Activated CD8-positive, alpha-beta memory T cell treated with anti-CD3 and anti-CD28 coated beads for 4 hours (primary cell): ENCODE results near the gene CPSF4L.

Experiments used
- DNase-seq, 2 donors: peaks; one replicate each; pipeline ENCODE4 v3.0.0-alpha.2; 2020; ENCODE audit warnings: low read depth in 2 of 2

CPSF4L gene

DNA sequence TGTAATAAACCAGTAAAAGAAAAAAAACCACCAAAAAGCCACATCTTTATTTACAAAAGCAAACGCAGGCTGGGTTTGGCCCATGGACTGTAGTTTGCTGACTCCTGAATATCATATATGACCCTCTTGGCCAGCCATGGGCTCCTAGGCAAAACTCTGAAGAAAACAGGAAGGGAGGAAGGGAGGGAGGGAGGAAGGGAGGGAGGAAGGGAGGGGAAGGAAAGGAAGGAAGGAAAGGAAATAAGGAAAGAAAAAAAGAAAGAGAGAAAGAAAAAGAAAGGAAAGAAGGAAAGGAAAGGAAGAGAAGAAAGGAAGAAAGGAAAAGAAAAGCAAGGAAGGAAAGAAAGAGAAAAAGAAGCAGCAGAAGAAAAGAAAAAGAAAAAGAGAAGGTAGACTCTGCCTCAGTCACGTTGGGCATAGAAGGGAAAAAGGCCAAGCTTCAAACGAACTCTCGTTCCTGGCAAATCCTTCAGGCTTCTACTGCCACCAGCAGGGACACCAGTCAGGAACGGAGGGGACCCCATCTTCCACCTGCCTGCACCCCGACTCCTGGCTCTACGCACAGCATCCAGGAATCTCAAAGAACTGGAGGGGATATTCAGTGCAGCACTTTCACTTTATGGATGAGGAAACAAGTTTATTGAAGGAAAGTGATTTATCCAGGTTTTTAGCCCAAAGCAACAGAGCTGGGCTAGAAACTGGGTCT, 28.0 kb upstream of the CPSF4L start:
- no peak for DNase-seq

DNA sequence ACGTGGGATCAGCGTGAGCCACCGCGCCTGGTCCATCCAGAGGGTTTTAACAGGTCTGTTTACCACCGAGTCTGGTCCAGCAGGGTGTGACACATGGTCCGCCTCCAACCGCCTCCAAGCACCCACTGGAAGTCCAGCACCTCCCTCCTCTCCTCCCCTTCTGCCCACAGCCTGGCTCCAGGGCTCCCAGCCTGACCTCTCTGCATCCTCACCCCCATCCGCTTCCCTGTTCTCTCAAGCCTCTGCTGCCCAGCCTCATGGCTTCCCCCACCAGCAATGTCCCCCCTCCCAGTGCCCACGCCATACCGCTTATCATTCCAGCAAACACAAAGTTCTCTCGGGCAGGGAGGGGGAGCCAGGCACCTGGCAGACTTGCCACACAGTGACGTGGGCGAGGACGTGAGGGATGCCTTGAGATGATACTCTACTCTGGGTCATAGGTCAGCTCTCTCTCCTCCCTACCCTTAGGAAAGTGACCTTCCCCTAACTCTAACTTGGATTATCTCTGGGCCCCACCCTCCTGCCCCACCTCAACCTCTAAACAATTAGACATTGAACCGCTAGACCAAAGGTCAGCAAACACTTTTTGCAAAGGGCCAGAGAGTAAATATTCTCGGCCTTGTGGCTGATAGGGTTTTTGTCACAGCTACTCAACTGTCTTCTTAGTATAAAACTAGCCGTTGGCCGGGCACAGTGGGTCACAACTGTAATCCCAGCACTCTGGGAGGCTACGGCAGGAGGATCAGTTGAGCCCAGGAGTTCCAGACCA, 27.0 kb upstream of the CPSF4L start:
- DNase-seq: no peak

DNA sequence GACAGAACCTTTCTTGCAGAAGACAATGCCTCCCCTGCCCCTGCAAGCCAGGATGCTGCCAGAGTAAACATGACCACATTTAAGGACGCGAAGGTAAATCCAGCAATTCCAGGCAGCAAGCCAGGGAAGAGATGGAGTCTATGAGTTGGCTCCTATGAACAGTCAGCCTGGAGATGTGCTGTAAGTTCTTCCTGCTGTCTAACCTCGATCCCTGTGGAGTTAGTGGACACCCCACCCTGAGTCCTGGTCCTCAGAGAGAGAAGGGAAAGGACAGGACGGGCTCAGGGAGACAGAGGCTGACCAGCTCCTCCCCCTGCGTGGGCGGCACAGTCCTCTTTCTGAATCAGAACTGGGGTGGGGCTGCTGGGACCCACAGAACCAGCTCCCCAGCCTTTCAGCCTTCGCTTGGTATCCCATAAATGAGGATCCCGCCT, 25.2 kb upstream of the CPSF4L start:
- DNase-seq: no peak

DNA sequence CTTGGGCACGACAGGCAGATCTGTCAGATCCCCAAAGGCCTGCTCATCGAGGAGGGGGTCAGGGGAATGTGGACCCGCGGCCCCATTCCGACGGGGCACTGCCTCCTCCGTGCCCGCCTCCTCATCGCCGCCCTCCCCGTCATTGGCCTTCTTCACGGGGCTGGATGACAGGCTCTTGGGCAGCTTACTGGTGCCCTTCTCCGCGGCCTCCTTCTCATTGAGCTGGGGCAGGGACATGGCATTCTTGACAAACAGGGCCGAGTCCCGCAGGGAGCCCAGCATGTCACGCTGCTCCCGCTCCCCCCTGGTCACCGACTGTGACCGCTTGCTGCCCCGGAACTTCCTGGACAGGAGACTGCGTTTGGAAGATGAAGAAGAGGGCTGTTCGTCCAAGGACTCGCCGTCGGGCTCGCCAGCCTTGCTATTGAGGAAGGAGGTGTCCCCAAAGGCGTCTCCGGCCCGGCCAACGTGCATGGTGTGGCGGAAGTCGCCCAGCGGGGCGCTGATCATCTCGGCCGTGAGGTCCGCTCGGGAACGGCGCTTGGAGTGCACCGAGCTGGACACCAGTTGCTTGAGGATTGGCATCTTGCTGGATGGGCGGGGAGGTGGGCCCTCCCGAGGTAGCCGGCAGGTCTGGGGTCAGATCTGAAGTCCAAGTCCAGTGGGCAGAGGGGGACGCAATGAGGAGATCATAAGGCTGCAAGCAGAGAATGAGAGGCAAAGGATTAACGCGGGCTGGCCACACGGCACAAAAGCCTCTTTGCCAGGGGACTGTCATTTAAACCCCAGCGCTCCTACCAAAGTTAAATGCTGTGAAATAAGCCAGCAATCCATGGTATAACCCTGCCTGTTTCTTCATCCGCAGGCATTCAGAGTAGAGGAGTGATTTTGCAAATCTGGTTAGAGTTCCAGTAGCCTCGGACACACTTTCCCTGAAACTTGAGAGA, 24.5 kb upstream of the CPSF4L start:
- DNase-seq: no peak

DNA sequence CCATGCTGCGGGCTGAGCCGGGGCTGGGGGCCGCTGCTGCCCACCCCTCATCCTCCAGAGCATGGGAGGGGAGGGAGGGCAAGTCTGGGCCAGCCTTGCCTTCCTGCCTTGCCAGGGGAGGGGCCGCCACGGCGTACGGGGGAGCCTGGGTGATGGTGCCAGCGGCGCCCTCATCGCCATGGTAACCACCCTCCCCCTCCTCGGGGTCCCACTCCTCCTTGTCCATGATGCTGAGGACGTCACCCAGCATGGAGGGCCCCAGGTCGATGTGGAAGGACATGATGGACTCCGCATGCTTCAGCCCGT, 23.9 kb upstream of the CPSF4L start:
- DNase-seq: no peak

DNA sequence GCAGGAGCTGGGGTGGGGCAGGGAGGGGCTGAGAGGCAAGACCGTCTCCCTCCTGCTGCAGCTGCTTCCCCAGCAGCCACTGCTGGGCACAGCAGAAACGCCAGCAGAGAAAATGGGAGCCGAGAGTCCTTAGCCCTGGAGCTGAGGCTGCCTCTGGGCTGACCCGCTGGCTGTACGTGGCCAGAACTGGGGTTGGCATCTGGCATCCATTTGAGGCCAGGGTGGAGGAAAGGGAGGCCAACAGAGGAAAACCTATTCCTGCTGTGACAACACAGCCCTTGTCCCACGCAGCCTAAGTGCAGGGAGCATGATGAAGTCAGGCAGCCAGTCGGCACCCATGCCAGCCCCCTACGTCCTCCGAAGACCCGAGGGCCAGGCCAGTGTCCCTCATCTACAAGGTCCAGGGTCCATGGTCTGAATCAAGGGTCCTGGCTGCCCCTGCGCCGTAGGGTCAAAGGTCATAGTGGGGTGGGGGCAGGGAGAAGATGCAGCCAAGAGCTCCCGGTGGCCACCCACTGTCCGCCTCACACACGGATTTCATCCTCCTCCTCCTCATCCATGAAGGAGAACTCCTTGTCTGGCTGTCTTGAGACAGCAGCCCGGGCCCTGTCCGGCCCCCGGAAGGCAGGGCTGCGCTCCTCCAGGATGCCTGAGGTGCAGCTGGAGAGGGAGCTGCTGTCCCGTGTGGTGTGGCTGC, 23.4 kb upstream of the CPSF4L start:
- DNase-seq: no peak

DNA sequence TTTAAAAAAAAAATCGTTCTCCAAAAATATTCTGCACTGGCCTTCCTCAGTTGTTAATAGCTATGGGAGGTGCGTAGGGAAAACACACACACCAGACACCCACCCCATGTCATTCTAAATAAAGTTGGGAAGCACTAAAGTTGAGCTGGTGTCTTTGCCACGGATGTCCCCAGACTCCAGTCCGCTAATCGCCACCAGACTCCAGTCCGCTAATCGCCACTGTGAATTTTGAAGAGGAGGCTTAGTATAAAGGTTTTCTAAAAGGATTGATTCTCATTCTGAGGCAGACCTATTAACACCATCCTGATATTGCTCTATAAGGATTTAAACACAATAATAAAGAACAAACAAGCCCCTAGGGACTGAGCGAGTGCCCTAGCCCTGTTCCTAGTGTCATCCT, 22.7 kb upstream of the CPSF4L start:
- no peak for DNase-seq

DNA sequence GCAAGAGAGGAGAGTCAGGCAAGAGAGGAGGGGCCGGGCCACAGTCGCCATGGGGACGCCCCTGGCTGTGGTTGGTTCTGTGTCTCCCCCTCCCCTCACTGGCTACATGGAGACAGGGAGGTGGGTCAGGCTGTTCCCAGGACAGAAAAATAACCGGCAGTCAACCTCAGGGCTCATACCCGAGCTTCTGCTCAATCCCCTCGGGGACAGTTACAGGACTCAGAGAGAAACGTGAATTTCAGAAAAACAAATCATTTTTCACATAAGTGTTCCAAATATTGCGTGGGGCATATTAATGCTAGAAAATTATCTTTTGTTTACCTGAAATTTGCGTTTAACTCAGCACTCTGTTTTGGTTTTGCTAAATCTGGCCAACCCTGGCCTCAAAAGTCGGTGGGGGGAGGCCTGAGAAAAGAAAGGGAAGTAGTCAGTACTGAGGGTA, 22.2 kb upstream of the CPSF4L start:
- no peak for DNase-seq

DNA sequence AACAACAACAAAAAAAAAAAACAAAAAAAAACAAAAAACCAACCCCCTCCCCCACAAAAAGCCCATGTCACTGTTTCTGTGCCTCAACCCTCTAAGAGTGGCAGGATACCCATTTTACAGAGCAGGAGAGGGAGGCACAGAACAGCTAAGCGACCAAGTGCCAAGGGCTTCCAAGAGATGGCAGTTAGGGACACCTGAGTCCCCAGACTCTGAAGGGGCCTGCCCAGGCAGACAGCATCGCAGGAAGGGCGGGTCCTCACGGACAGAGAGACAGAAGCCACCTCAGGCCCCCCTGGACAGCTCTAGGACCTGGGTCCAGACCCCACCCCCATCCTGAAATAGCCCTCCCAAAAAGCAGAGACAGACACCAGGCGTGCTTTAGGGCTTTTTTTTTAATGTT, 21.6 kb upstream of the CPSF4L start:
- DNase-seq: no peak

DNA sequence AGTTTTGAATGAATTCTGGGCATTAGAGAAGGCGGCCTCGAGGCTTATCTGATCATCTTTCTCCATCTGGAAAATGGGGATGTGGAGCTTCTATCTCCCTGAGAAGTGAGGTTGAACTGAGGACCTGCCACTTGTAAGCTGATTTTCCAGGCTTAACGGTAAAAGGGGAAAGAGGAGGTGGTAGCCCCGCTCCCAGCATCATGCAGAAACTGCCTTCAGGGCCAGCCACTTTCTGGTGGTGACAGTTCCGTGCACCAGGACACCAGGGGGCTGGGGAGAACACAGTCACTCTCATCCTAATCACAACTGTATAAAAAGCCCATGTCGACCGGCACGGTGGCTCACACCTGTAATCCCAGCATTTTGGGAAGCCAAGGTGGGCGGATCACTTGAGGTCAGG, 20.9 kb upstream of the CPSF4L start:
- no peak for DNase-seq

DNA sequence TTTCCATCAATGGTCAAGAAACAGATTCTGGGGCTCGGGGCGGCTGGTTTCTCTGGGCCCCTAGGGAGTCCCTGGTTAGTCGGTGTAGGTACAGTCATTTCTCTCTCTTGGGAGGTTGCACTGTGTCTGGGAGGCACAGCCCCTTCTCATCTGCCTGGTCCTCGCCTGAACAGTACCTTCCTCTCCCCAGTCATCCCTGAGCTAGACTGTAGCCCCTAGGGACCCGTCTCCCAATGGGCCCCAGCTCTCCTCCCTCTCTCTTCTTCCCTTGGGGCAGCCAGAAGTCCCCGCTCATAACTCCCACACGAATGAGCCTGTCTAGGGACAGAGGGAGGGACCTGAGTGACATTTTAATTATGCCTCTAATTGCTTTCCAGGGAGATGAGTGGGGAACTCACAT, 20.2 kb upstream of the CPSF4L start:
- no peak for DNase-seq

DNA sequence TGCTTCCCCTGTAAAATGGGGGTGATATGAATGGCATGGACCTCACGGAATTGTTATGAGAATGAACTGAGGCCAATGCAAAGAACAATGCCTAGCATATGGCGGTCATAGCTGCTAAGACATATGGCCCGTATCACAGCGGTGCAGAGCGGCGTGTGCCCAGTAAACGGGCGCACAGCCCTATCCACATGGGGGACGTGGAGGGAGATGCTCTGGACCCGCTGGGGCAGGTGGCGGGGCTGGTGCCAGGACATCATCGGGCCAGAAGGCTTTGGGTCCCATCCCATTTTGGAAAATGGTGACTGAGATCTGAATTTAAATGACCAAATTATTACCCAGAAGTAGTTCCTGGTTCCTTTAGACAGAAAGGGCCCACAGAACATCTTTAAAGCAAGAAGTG, 18.5 kb upstream of the CPSF4L start:
- no peak for DNase-seq

DNA sequence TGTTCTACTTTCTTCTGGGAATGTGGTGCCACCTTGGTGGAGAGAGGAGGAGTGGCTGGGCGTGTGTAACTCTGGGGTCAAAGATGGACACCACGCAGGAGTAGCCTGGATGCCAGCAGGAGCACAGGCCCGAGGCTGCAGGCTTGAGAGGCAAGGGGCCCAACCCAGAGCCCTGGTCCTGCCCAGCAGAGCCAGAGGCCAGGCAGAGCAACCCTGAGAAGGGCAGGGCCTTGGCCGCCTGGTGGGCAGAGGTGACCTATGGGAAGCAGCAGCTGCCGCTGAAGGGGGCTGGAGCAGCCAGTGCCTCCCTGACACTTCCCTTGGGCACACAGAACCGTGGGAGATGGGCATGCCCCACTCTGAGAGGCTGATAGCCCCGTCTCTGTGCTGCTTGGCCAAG, 18.0 kb upstream of the CPSF4L start:
- DNase-seq: no peak

DNA sequence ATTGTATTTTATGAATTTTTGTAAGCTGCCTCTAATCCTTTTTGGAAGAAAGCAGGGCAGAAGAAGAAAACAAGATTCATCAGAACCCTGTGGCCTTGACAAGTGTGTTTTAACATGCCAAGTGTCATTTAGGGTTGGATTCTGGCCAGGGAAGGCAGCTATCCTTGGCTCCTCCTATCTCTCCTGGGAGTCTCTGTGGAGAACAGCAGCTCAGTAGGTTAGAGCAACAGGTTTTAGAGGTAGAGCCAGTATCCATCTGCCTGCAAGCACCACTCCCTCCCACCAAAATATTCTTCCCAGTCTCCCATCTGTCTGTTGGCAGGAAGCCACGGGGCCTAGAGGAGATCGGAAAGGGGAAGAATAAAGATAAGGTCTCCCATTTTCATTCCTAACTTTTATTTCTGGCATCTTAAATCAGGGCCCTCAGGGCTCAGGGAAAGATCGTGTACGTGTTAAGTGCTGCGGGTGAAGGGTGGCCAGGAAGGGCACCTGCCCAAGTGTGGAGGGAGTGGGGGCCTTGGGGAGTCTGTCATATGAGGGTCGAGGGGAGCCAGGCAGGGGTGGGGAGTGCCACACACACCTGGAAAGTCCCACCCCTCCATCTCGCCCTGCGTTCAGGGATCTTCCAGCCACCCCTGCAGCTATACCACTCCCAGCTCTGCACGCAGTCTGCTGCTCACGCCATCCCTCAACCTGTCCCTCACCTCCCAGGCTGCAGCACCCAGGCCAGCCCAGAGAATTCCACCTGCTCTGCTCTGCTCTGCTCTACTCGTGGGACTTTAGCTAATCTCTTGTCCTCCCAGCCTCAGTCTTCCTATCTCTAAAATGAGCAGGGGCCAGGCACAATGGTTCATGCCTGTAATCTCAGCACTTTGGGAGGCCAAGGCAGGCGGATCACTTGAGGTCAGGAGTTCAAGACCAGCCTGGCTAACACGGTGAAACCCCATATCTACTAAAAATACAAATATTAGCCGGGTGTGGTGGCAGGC, 17.1 kb upstream of the CPSF4L start:
- no peak for DNase-seq

DNA sequence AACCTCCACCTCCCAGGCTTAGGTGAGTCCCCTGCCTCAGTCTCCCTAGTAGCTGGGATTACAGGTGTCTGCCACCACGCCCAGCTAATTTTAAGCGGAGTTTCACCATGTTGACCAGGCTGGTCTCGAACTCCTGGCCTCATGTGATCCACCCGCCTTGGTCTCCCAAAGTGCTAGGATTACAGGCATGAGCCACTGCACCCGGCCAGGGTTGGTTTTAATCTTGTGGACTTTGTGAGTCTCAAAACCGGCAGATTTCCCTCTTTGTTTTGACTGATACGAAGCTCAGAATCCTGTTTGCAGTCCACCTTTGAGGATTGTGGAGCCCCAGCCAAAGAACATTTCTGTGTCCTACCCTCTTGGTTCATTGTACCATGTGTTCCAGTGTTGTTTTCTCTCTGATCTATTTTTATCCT, 16.4 kb upstream of the CPSF4L start:
- no peak for DNase-seq

DNA sequence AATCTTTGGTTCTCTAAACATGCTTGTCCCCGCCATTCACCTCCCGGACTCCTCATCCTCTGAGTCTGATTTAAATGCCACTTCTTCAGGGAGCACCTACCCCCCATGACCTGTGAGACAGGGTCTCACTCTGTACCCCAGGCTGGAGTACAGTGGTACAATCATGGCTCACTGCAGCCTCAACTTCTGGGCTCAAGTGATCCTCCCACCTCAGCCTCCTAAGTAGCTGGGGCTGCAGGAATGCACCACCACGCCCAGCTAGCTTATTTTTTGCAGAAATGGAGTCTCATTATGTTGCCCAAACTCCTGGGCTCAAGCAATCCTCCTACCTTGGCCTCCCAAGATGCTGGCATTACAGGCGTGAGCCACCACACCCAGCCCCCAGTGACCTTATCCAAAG, 12.8 kb upstream of the CPSF4L start:
- DNase-seq: no peak

DNA sequence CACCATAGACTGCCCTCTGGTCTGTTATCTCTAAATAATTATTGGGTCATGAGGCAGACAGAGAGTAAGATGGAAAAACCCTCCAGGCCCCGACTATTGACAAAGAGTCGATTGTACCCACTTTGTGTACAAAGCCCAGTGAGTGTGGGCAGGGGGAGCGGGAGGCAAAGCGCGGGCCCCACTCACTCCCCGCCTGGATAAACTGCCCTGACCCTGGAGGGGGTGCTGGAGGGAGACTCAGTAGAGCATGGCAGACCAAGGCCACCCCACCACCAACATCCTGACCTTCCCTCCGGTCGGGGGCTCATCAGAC, 11.2 kb upstream of the CPSF4L start:
- no peak for DNase-seq

DNA sequence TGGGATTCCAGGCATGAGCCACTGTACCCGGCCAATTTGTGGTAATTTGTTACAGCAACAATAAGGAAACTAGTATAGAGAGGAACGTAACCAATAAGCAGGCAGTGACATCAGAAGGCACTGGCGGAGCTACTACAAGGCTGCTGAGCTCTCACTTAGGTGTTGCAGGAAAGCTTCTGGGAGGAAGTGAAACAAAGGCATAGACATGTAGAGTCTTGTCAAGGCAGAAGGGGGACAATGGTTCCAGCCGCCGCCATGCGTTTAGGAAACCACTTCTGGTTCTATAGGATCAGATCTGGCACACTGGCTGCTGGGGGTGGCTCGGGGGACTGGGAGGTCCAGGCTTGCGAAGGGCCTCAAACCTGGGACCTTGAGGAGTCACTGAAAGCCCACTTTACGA, 9.4 kb upstream of the CPSF4L start:
- no peak for DNase-seq

DNA sequence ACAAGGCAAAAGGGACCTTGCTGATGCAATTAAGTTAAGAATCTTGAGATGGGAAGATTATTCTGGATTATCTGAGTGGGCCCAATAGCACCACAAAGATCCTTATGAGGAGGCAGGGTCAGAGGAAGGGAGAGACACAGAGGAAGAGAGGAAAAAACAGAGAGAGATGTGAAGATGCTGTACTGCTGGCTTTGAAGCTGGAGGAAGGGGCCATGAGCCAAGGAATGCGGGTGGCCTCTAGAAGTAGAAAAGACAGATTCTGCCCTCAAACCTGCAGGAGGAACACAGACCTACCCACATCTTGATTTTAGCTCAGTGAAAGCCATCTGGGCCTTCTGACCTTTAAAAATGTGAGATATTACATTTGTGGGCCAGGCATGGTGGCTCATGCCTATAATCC, 8.1 kb upstream of the CPSF4L start:
- DNase-seq: no peak

DNA sequence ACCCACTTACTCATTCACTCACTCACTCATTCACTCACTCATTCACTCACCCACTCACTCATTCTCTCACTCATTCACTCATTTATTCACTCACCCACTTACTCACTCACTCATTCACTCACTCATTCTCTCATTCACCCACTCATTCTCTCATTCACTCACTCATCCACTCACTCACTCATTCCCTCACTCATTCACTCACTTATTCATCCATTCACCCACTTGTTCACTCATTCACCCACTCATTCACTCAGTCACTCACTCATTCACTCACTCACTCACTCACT, 7.6 kb upstream of the CPSF4L start:
- DNase-seq: no peak
